ENCODE measurements around the gene CLEC7A. TPM values are rescaled to one million over a fixed set of nuclear protein-coding genes. Genes with fewer than 3 reads are reported as not detected.
A peak's percentile ranks its signal among the peaks of the same experiment; 100 is the strongest.

CLEC7A gene
- total RNA-seq, 1 donor from 2014 or later = 1.3 TPM

GRCh38 chr12:10154145-10154496 lies 24.1 kb upstream of the CLEC7A start:
- no peak for DNase-seq
- no peaks in the 10 kb centered on the region for H3K36me3 ChIP-seq
- peaks cover 14% of the 10 kb centered on the region for H3K4me1 ChIP-seq
- no peaks in the 10 kb centered on the region for H3K27me3 ChIP-seq (ENCODE audit: low read depth)
- TF ChIP-seq CTCF (IDR thresholded peaks at IDR 0.05; ENCODE audit: borderline replicate concordance) = no peak
- intact Hi-C loops (cut with micrococcal nuclease) = no loop called here
- H3K9me3 ChIP-seq (replicated peaks) = no peaks in the 10 kb centered on the region
- H3K27ac ChIP-seq (replicated peaks) = peak overlapping the region; percentile 86
- H3K4me3 ChIP-seq = peak overlapping the region; percentile 71

DNA sequence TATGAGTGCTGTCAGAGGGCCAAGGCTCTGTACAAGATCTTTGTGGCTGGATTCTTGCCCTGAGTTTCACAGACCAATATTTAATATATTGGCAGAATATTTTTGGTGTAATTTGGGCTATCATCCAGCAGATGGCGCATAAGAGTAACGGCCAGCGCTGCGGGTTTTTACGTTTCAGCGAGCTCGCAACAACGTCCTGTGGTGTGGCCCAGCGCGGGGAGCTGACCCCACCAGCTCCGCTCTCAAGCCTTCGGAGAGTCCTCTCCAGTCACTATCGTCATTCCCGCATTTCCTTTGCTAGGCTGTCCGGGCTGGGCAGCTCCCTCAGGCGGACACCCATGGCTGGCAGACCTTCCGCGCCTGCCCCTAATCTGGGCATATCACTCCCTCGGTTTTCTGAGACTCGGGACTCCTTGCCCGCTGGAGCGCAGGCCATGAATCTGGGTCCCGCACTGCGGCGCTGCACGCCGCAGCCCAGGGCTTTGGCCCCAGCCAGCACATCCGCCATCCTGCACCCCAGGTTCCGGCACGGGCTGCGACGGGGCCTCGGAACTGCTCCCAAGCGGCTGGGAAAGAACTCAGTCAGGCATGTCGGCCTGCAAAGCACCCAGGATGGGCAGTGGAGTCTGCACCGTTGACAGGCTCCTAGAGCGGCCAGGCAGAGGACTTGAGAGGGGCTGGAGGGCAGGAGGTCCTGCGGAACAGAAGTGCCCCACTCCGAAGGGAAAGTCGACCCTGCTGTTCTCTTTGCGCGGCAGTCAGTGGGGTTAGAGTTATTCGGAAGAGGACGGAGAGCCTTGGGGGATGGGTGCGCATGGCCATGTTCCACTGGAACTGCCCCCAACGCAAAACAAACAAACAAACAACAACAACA lies 23.5 kb upstream of the CLEC7A start:
- Histone ChIP-seq H3K4me3 (peak overlapping the region; percentile 71), H3K9me3 (replicated peaks) (no peaks in the 10 kb centered on the region), H3K27me3 (ENCODE audit: low read depth) (no peaks in the 10 kb centered on the region), H3K4me1 (peaks cover 14% of the 10 kb centered on the region), H3K36me3 (no peaks in the 10 kb centered on the region), H3K27ac (replicated peaks) (peak overlapping the region; percentile 86)
- peak; percentile 61 for DNase-seq
- TF ChIP-seq CTCF (IDR thresholded peaks at IDR 0.05; ENCODE audit: borderline replicate concordance) = peak; percentile 84
- intact Hi-C loops (cut with micrococcal nuclease) = loop anchor here (2.0 kb wide), 1 partner anchor 37 kb away; no protein-coding TSS in a partner anchor

DNA sequence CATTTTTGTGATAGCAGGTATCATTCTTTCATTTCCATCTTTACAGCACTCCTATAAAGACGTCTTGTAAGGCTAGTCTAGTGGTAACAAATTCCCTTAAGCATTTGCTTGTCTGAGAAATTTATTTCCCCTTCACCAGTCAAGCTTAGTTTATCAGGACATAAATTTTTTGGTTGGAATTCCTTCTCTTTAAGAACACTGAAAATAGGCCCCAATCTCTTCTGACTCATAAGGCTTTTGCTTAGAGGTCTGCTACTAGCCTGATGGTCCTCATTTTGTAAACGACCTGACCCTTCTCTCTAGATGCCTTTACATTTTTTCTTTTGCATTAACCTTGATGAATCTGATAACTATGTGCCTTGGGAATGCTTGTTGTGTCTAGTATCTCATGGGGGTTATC lies 21.6 kb upstream of the CLEC7A start:
- intact Hi-C loops (cut with micrococcal nuclease) = loop anchor here (2.0 kb wide), 1 partner anchor 39 kb away; no protein-coding TSS in a partner anchor
- no peaks in the 10 kb centered on the region for H3K27me3 ChIP-seq (ENCODE audit: low read depth)
- H3K9me3 ChIP-seq (replicated peaks) = no peaks in the 10 kb centered on the region
- DNase-seq = no peak
- H3K36me3 ChIP-seq = no peaks in the 10 kb centered on the region
- H3K4me1 ChIP-seq = peaks cover 14% of the 10 kb centered on the region
- no peak overlapping the region for H3K27ac ChIP-seq (replicated peaks)
- no peak for TF ChIP-seq CTCF (IDR thresholded peaks at IDR 0.05; ENCODE audit: borderline replicate concordance)
- no peak overlapping the region for H3K4me3 ChIP-seq

- H3K9me3 ChIP-seq (replicated peaks) = no peaks in the 10 kb centered on the region
- H3K36me3 ChIP-seq = no peaks in the 10 kb centered on the region
- DNase-seq = no peak
- no peak overlapping the region for H3K27ac ChIP-seq (replicated peaks)
- no peak for TF ChIP-seq CTCF (IDR thresholded peaks at IDR 0.05; ENCODE audit: borderline replicate concordance)
- H3K27me3 ChIP-seq (ENCODE audit: low read depth) = no peaks in the 10 kb centered on the region
- peaks cover 15% of the 10 kb centered on the region for H3K4me1 ChIP-seq
- intact Hi-C loops (cut with micrococcal nuclease) = no loop called here
- no peak overlapping the region for H3K4me3 ChIP-seq
Observed at GRCh38 chr12:10147714-10148403, 17.9 kb upstream of the CLEC7A start.

- peaks cover 17% of the 10 kb centered on the region for H3K4me1 ChIP-seq
- no peaks in the 10 kb centered on the region for H3K36me3 ChIP-seq
- H3K27me3 ChIP-seq (ENCODE audit: low read depth) = no peaks in the 10 kb centered on the region
- H3K4me3 ChIP-seq = no peak overlapping the region
- no peak for DNase-seq
- H3K9me3 ChIP-seq (replicated peaks) = no peaks in the 10 kb centered on the region
- TF ChIP-seq CTCF (IDR thresholded peaks at IDR 0.05; ENCODE audit: borderline replicate concordance) = no peak
- peak overlapping the region; percentile 51 for H3K27ac ChIP-seq (replicated peaks)
- intact Hi-C loops (cut with micrococcal nuclease) = no loop called here
Observed at GRCh38 chr12:10142976-10143589, 13.1 kb upstream of the CLEC7A start.

All from left ventricle myocardium inferior (tissue), 1 donor.